Stimulated activated CD8-positive, alpha-beta memory T cell treated with anti-CD3 and anti-CD28 coated beads, Interleukin-15, amount 100 ng/mL, for 4 hours (primary cell): ENCODE results near the gene NETO2.
"Not testable (repeated sequence)": the region's sequence is repeated elsewhere in the genome, so short reads cannot be mapped to it uniquely, and the experiment has no call there.

ENCODE experiments used
- DNase-seq, 2 donors: peaks; one replicate each; pipeline ENCODE4 v3.0.0-alpha.2; 2020; ENCODE audit warnings: low read depth in 2 of 2

NETO2 gene

GRCh38 chr16:47143677-47144558, at the start of gene NETO2:
NETO2 (minus strand) TSS chr16:47143945; CDS start chr16:47143612, 333 bp downstream.
- peak in 1 of 2 donors; percentile 39 for DNase-seq

- DNase-seq, result no peak
Observed at GRCh38 chr16:47182318-47182717, 38.6 kb upstream of the NETO2 start.

- not testable (repeated sequence) for DNase-seq
Observed at GRCh38 chr16:47181066-47181465, 37.3 kb upstream of the NETO2 start.

- no peak for DNase-seq
Observed at GRCh38 chr16:47180073-47180472, 36.3 kb upstream of the NETO2 start.

- no peak for DNase-seq
Observed at GRCh38 chr16:47175152-47175551, 31.4 kb upstream of the NETO2 start.

GRCh38 chr16:47162670-47163420, 19.1 kb upstream of the NETO2 start:
- DNase-seq, result no peak

- DNase-seq, result no peak
Observed at GRCh38 chr16:47161464-47161863, 17.7 kb upstream of the NETO2 start.

GRCh38 chr16:47160422-47160821, 16.7 kb upstream of the NETO2 start:
- DNase-seq, result no peak

GRCh38 chr16:47158992-47159391, 15.2 kb upstream of the NETO2 start:
- no peak for DNase-seq

GRCh38 chr16:47156680-47157215, 13.0 kb upstream of the NETO2 start:
- no peak for DNase-seq

GRCh38 chr16:47152501-47152900, 8.8 kb upstream of the NETO2 start:
- not testable (repeated sequence) for DNase-seq

GRCh38 chr16:47150067-47150466, 6.3 kb upstream of the NETO2 start:
- no peak for DNase-seq

GRCh38 chr16:47144559-47144877, 773 bp upstream of the NETO2 start:
- DNase-seq, result no peak

- peak in 1 of 2 donors; percentile 35 for DNase-seq
Observed at GRCh38 chr16:47142821-47143676, 696 bp downstream of the NETO2 start.

- DNase-seq, result no peak
Observed at GRCh38 chr16:47142486-47142820, 1.3 kb downstream of the NETO2 start.

- peak; percentile 53 to 68 for DNase-seq
Observed at GRCh38 chr16:47141773-47142485, 1.8 kb downstream of the NETO2 start.

- DNase-seq, result no peak
Observed at GRCh38 chr16:47140686-47141085, 3.1 kb downstream of the NETO2 start.

GRCh38 chr16:47139561-47140185, 4.1 kb downstream of the NETO2 start:
- no peak for DNase-seq

- not testable (repeated sequence) for DNase-seq
Observed at GRCh38 chr16:47137925-47138324, 5.8 kb downstream of the NETO2 start.

GRCh38 chr16:47136099-47136842, 7.5 kb downstream of the NETO2 start:
- DNase-seq, result no peak
